ENCODE data around the gene CMTM2.

GRCh38 chr16:66566051-66566901 lies 13.0 kb upstream of the CMTM2 start, which contains the start of gene CMTM1:
- TF ChIP-seq SMC3 (conservative IDR thresholded peaks at IDR 0.05; ENCODE audit: poor library complexity), result no peak
- no peak for TF ChIP-seq EZH2 (IDR thresholded peaks at IDR 0.05; ENCODE audit: borderline replicate concordance, insufficient read depth, low read length, poor library complexity, severe bottlenecking)
- TF ChIP-seq CTCF (IDR thresholded peaks at IDR 0.05; ENCODE audit: poor library complexity, severe bottlenecking), result no peak
- TF ChIP-seq POLR2AphosphoS5 (IDR thresholded peaks at IDR 0.05), result no peak
- TF ChIP-seq TAF1 (IDR thresholded peaks at IDR 0.05; ENCODE audit: low read depth), result no peak
- no peak for TF ChIP-seq EP300 (conservative IDR thresholded peaks at IDR 0.05; ENCODE audit: poor library complexity, severe bottlenecking)
- TF ChIP-seq RAD21 (conservative IDR thresholded peaks at IDR 0.05), result no peak
